SK-N-SH (cell line): Measurements from ENCODE around the gene RDH14. TPM values are rescaled to one million over a fixed set of nuclear protein-coding genes. Genes with fewer than 3 reads are reported as not detected.

Experiments
- CTCF ChIA-PET: fragments of 300-600, 350-600 bp; formaldehyde crosslinking; extraction: SDS; loops from one replicate; lab custom pipeline; 2021; lab: Yijun Ruan, JAX
- POLR2A ChIA-PET: fragments of 350-600 bp; sonication (Branson Sonifier 250); formaldehyde crosslinking; extraction: SDS; loops from one replicate; lab custom pipeline; 2020; ENCODE audit warnings: antibody characterized with exemption, inconsistent platforms; lab: Yijun Ruan, JAX
- DNase-seq: peaks from one replicate; pipeline ENCODE4 v3.0.0; 2012
- H2AFZ ChIP-seq: fragments of 200-600 bp; sonication (generic); 2 replicates; pipeline ENCODE4 v1.8.1; 2016; ENCODE audit warnings: antibody characterized with exemption, mild to moderate bottlenecking, low read depth
- H3F3A ChIP-seq: fragments of 200-600 bp; sonication (generic); replicated peaks from 2 replicates; pipeline ENCODE3; 2016; ENCODE audit warnings: antibody characterized with exemption, mild to moderate bottlenecking; ENCODE audit not compliant: insufficient read depth
- H3K27ac ChIP-seq, 2 experiments: fragments of 200-500 bp in 1 of 2; fragments of 200-600 bp in 1 of 2; sonication (Bioruptor generic) in 1 of 2; sonication (generic), shearing (Covaris generic) in 1 of 2; 2 replicates each; pipeline versions ENCODE4 v1.5.1 to v1.6.1; 2014 to 2016; ENCODE audit warnings: low read depth in 2 of 2, inconsistent platforms in 1 of 2, low read length in 1 of 2, mild to moderate bottlenecking in 1 of 2, mixed read lengths in 1 of 2
- H3K27me3 ChIP-seq: fragments of 200-600 bp; sonication (generic), shearing (Covaris generic); 2 replicates; pipeline ENCODE4 v1.6.1; 2016; ENCODE audit warnings: mixed run types; ENCODE audit not compliant: insufficient read depth
- H3K36me3 ChIP-seq, 2 experiments: fragments of 200-500 bp in 1 of 2; fragments of 200-600 bp in 1 of 2; sonication (Bioruptor generic) in 1 of 2; sonication (generic) in 1 of 2; replicated peaks in 1 of 2; 2 replicates each; pipeline versions ENCODE3 to v1.5.1; 2014 to 2016; ENCODE audit warnings: low read length in 1 of 2, mild to moderate bottlenecking in 1 of 2; ENCODE audit not compliant: insufficient read depth in 2 of 2, control insufficient read depth in 1 of 2
- H3K4me1 ChIP-seq, 2 experiments: fragments of 200-500 bp in 1 of 2; fragments of 200-600 bp in 1 of 2; sonication (Bioruptor generic) in 1 of 2; sonication (generic), shearing (Covaris generic) in 1 of 2; 2 replicates each; pipeline versions ENCODE4 v1.5.1 to v1.6.1; 2014 to 2016; ENCODE audit warnings: low read depth in 1 of 2, low read length in 1 of 2, mixed run types in 1 of 2; ENCODE audit not compliant: insufficient read depth in 2 of 2, control insufficient read depth in 1 of 2
- H3K4me2 ChIP-seq: fragments of 200-600 bp; sonication (generic), shearing (Covaris generic); 2 replicates; pipeline ENCODE4 v1.6.1; 2017; ENCODE audit warnings: mixed run types
- H3K4me3 ChIP-seq, 2 experiments: fragments of 200-500 bp in 1 of 2; fragments of 200-600 bp in 1 of 2; sonication (Bioruptor generic) in 1 of 2; sonication (generic), shearing (Covaris generic) in 1 of 2; 2 replicates each; pipeline versions ENCODE4 v1.5.1 to v1.8.1; 2014 to 2016; ENCODE audit warnings: low read depth in 2 of 2, inconsistent platforms in 1 of 2, low read length in 1 of 2, mild to moderate bottlenecking in 1 of 2, mixed read lengths in 1 of 2, moderate library complexity in 1 of 2
- H3K79me2 ChIP-seq: fragments of 200-600 bp; sonication (generic); 2 replicates; pipeline ENCODE4 v1.8.1; 2017; ENCODE audit warnings: mild to moderate bottlenecking; ENCODE audit not compliant: insufficient read depth
- H3K9ac ChIP-seq: fragments of 200-600 bp; sonication (generic); 2 replicates; pipeline ENCODE4 v1.6.1; 2017; ENCODE audit warnings: mixed run types
- H3K9me2 ChIP-seq: fragments of 200-600 bp; sonication (generic); 2 replicates; pipeline ENCODE4 v1.6.1; 2017; ENCODE audit warnings: mixed run types
- H3K9me3 ChIP-seq: fragments of 200-600 bp; sonication (generic); 2 replicates; pipeline ENCODE4 v1.6.1; 2017; ENCODE audit warnings: mixed run types, mild to moderate bottlenecking, moderate library complexity
- H4K20me1 ChIP-seq: fragments of 200-600 bp; sonication (generic); 2 replicates; pipeline ENCODE4 v1.6.1; 2017; ENCODE audit warnings: mild to moderate bottlenecking, mixed run types; ENCODE audit not compliant: insufficient read depth
- CHD2 ChIP-seq: fragments of 150-350 bp; IDR thresholded peaks from 2 replicates; pipeline ENCODE4 v1.6.1; 2018; ENCODE audit warnings: low read length; ENCODE audit not compliant: partially characterized antibody
- ELF1 ChIP-seq: IDR thresholded peaks from 2 replicates; pipeline ENCODE4 v1.4.0; 2012
- EP300 ChIP-seq, 2 experiments: IDR thresholded peaks; 2 replicates each; pipeline versions ENCODE4 v1.4.0 to v1.6.1; 2012; ENCODE audit warnings: borderline replicate concordance in 1 of 2, low read depth in 1 of 2, low read length in 1 of 2
- FOXM1 ChIP-seq: IDR thresholded peaks from 2 replicates; pipeline ENCODE4 v1.4.0; 2012; ENCODE audit warnings: low read depth, mild to moderate bottlenecking
- GABPA ChIP-seq: IDR thresholded peaks from 2 replicates; pipeline ENCODE4 v1.4.0; 2012; ENCODE audit warnings: low read depth, mild to moderate bottlenecking
- JUND ChIP-seq: IDR thresholded peaks from 2 replicates; pipeline ENCODE4 v1.4.0; 2012
- MXI1 ChIP-seq: IDR thresholded peaks from 2 replicates; pipeline ENCODE4 v1.6.1; 2012; ENCODE audit warnings: mild to moderate bottlenecking, low read depth, low read length, improper control_type of control experiment
- NFIC ChIP-seq: IDR thresholded peaks from 2 replicates; pipeline ENCODE4 v1.4.0; 2012; ENCODE audit warnings: borderline replicate concordance
- RAD21 ChIP-seq: IDR thresholded peaks from 2 replicates; pipeline ENCODE4 v1.6.1; 2012; ENCODE audit warnings: mild to moderate bottlenecking, low read length
- RCOR1 ChIP-seq: fragments of 150-350 bp; IDR thresholded peaks from 2 replicates; pipeline ENCODE4 v1.6.1; 2017; ENCODE audit warnings: antibody characterized with exemption, low read length
- RFX5 ChIP-seq: IDR thresholded peaks from 2 replicates; pipeline ENCODE4 v1.6.1; 2012; ENCODE audit warnings: mild to moderate bottlenecking, improper control_type of control experiment, low read length
- RXRA ChIP-seq: IDR thresholded peaks from 2 replicates; pipeline ENCODE4 v1.4.0; 2012; ENCODE audit warnings: low read depth, mild to moderate bottlenecking, borderline replicate concordance
- SIN3A ChIP-seq: IDR thresholded peaks from 2 replicates; pipeline ENCODE4 v1.6.1; 2012; ENCODE audit warnings: low read depth, mild to moderate bottlenecking, low read length, moderate library complexity, borderline replicate concordance
- TAF1 ChIP-seq: IDR thresholded peaks from 2 replicates; pipeline ENCODE4 v1.6.1; 2012; ENCODE audit warnings: low read depth, mild to moderate bottlenecking, low read length, moderate library complexity, borderline replicate concordance
- TEAD4 ChIP-seq: IDR thresholded peaks from 2 replicates; pipeline ENCODE4 v1.4.0; 2012; ENCODE audit warnings: mild to moderate bottlenecking, borderline replicate concordance; ENCODE audit not compliant: insufficient read depth
- YY1 ChIP-seq: IDR thresholded peaks from 2 replicates; pipeline ENCODE4 v1.4.0; 2012; ENCODE audit warnings: low read depth, mild to moderate bottlenecking
- WGBS: methylation state at CpG from one replicate; pipeline ENCODE4 v1.1.6; 2017; ENCODE audit warnings: low lambda C conversion rate; 5-methylcytosine and 5-hydroxymethylcytosine counted together
- polyA plus RNA-seq, 3 experiments: library from polyadenylated mRNA; depleted of rRNA; stranded (reverse); fragments of >200 nt; gene quantifications; 2 replicates each; pipeline ENCODE4 v1.2.3, GENCODE V29; 2012
- TF ChIP-seq, protein P1 (sequence below): fragments of 200-600 bp; sonication (generic); IDR thresholded peaks from 2 replicates; pipeline ENCODE4 v1.6.1; 2017; ENCODE audit warnings: antibody characterized with exemption, mild to moderate bottlenecking, moderate library complexity

RDH14 gene
- polyA plus RNA-seq, 1 of the 3 experiments (the other 2 are of a cell fraction) = 20.2 TPM

DNA sequence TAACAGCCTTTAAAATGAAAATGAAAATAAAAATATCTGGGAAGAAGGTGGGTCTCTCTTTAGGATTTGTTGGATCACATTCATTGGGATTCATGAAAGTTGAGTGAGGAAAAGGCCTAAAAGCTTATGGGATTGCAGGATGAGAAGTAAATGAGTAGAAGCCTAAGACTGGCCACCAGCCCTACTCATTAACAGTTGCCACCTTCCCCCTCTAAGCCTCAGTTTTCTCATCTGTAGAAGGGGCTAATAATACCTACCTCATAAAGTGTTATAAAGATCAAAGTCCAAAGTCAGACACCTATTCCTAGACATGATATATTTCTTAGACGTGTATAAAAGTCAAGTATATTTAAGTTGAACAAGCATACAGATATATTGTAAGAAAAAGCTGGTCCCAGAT lies 23.8 kb downstream of the RDH14 start:
- H3K27ac ChIP-seq = no peak overlapping the region
- 80% methylated on average over 1 of the region's 1 CpG for WGBS

DNA sequence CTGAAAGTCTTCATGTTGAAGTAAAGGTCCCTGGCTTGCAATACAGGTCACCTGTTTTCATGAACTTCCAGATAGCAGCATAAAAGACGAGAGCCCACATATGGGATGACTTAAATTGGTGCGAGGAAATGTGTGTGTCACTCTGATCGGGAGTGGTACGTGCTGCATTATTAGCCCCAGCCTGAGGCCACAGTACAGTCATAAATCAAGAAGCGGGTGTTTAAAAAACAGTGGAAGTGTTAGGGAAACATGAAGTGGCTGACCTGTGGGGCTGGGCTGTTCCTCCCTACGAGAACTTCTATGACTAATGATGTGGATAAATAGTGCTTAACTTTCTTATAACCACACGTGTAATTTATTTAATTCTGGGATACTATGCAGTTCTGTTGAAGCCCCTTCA lies 24.4 kb downstream of the RDH14 start:
- H3K36me3 ChIP-seq = no peaks in the 10 kb centered on the region
- no peaks in the 10 kb centered on the region for H3K27me3 ChIP-seq
- H3K4me2 ChIP-seq = no peak overlapping the region
- no peaks in the 10 kb centered on the region for H3F3A ChIP-seq
- H3K9ac ChIP-seq = no peak overlapping the region
- no peaks in the 10 kb centered on the region for H3K4me1 ChIP-seq
- no peak overlapping the region for H2AFZ ChIP-seq
- no peaks in the 10 kb centered on the region for H3K9me2 ChIP-seq
- no peak for DNase-seq
- H3K4me3 ChIP-seq = no peak overlapping the region
- 77% methylated on average over 7 of the region's 7 CpGs for WGBS
- TF ChIP-seq ELF1 (no peak), YY1 (no peak), TEAD4 (no peak), FOXM1 (no peak), MXI1 (no peak), NFIC (no peak), EP300 (IDR thresholded peaks at IDR 0.05; ENCODE audit: borderline replicate concordance in 1 of 2, low read depth in 1 of 2, low read length in 1 of 2) (no peak), JUND (no peak), SIN3A (no peak), TAF1 (no peak), RCOR1 (no peak), RFX5 (no peak)
- H3K9me3 ChIP-seq = peaks cover 4% of the 10 kb centered on the region; the same call in 1 of the 2 replicates
- ChIA-PET CTCF (interaction anchor here (1.5 to 6.1 kb wide), 2 partner anchors 10 to 15 kb away, joined by 4 to 44 read pairs; no protein-coding TSS in a partner anchor), POLR2A (no interaction called here)
- no peak overlapping the region for H3K27ac ChIP-seq
- no peaks in the 10 kb centered on the region for H3K79me2 ChIP-seq
- H4K20me1 ChIP-seq = no peaks in the 10 kb centered on the region

More for the DNA sequence above, 23.8 kb downstream of the RDH14 start:
- no peaks in the 10 kb centered on the region for H3F3A ChIP-seq
- no peaks in the 10 kb centered on the region for H4K20me1 ChIP-seq
- no peaks in the 10 kb centered on the region for H3K27me3 ChIP-seq
- POLR2A ChIA-PET = no interaction called here
- CTCF ChIA-PET = interaction anchor here (1.5 to 6.1 kb wide), 2 partner anchors 9 to 16 kb away, joined by 4 to 44 read pairs; no protein-coding TSS in a partner anchor
- H3K4me3 ChIP-seq = no peak overlapping the region
- H3K9me2 ChIP-seq = no peaks in the 10 kb centered on the region
- no peaks in the 10 kb centered on the region for H3K4me1 ChIP-seq
- H3K79me2 ChIP-seq = no peaks in the 10 kb centered on the region
- peaks cover 4% of the 10 kb centered on the region; the same call in 1 of the 2 replicates for H3K9me3 ChIP-seq
- no peak overlapping the region for H3K9ac ChIP-seq
- H3K36me3 ChIP-seq = peaks cover 0 to under 1% of the 10 kb centered on the region in 2 experiments
- no peak for DNase-seq
- H3K4me2 ChIP-seq = no peak overlapping the region
- no peak overlapping the region for H2AFZ ChIP-seq
- TF ChIP-seq RFX5 (no peak), SIN3A (no peak), GABPA (no peak), EP300 (IDR thresholded peaks at IDR 0.05; ENCODE audit: borderline replicate concordance in 1 of 2, low read depth in 1 of 2, low read length in 1 of 2) (no peak), CHD2 (no peak), RAD21 (no peak), JUND (no peak), RXRA (no peak)
- TF ChIP-seq, protein P1, sequence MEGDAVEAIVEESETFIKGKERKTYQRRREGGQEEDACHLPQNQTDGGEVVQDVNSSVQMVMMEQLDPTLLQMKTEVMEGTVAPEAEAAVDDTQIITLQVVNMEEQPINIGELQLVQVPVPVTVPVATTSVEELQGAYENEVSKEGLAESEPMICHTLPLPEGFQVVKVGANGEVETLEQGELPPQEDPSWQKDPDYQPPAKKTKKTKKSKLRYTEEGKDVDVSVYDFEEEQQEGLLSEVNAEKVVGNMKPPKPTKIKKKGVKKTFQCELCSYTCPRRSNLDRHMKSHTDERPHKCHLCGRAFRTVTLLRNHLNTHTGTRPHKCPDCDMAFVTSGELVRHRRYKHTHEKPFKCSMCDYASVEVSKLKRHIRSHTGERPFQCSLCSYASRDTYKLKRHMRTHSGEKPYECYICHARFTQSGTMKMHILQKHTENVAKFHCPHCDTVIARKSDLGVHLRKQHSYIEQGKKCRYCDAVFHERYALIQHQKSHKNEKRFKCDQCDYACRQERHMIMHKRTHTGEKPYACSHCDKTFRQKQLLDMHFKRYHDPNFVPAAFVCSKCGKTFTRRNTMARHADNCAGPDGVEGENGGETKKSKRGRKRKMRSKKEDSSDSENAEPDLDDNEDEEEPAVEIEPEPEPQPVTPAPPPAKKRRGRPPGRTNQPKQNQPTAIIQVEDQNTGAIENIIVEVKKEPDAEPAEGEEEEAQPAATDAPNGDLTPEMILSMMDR = no peak
